DND-41 (cell line): ENCODE results near the gene ACOXL.

Experiments
- ATAC-seq: fragments of 200-7000 bp; cut with Tn5 transposase; 3 replicates; pipeline ENCODE4 v1.9.1; 2021; ENCODE audit warnings: low read depth; ENCODE audit not compliant: insufficient read depth
- DNase-seq: peaks from one replicate; pipeline ENCODE4 v3.0.0-alpha.2; 2020
- H2AFZ ChIP-seq: 2 replicates; pipeline ENCODE4 v1.6.0; 2012; ENCODE audit warnings: low read depth, low read length
- H3K27ac ChIP-seq: 2 replicates; pipeline ENCODE4 v1.5.1; 2012; ENCODE audit warnings: low read length, inconsistent platforms
- H3K27me3 ChIP-seq: fragments of 200-600 bp; sonication (generic); 2 replicates; pipeline ENCODE4 v1.6.0; 2012; ENCODE audit warnings: low read length, mild to moderate bottlenecking, inconsistent platforms; ENCODE audit not compliant: insufficient read depth, poor library complexity
- H3K36me3 ChIP-seq: 2 replicates; pipeline ENCODE4 v1.5.1; 2012; ENCODE audit warnings: low read length, inconsistent platforms; ENCODE audit not compliant: insufficient read depth
- H3K4me1 ChIP-seq: 2 replicates; pipeline ENCODE4 v1.5.1; 2012; ENCODE audit warnings: mild to moderate bottlenecking, low read length; ENCODE audit not compliant: insufficient read depth
- H3K4me2 ChIP-seq: 2 replicates; pipeline ENCODE4 v1.6.0; 2012; ENCODE audit warnings: mild to moderate bottlenecking, moderate library complexity, low read length, inconsistent platforms; ENCODE audit not compliant: insufficient read depth
- H3K4me3 ChIP-seq, 2 experiments: fragments of 200-600 bp in 1 of 2; shearing (Covaris generic) in 1 of 2; 2 replicates each; pipeline ENCODE4 v1.5.1; 2012 to 2016; ENCODE audit warnings: inconsistent platforms in 2 of 2, low read length in 2 of 2, mild to moderate bottlenecking in 2 of 2, low read depth in 1 of 2, moderate library complexity in 1 of 2
- H3K79me2 ChIP-seq: 2 replicates; pipeline ENCODE4 v1.6.0; 2012; ENCODE audit warnings: low read length, inconsistent platforms; ENCODE audit not compliant: insufficient read depth
- H3K9ac ChIP-seq: 2 replicates; pipeline ENCODE4 v1.6.0; 2012; ENCODE audit warnings: low read depth, mild to moderate bottlenecking, inconsistent platforms, low read length, moderate library complexity
- H3K9me3 ChIP-seq: 2 replicates; pipeline ENCODE4 v1.5.1; 2012; ENCODE audit warnings: low read length, moderate library complexity, mild to moderate bottlenecking, inconsistent platforms; ENCODE audit not compliant: insufficient read depth, severe bottlenecking
- H4K20me1 ChIP-seq: 2 replicates; pipeline ENCODE4 v1.6.0; 2012; ENCODE audit warnings: low read length; ENCODE audit not compliant: insufficient read depth
- CTCF ChIP-seq: IDR thresholded peaks from 2 replicates; pipeline ENCODE4 v1.5.1; 2012; ENCODE audit warnings: borderline replicate concordance, low read length, moderate library complexity, mild to moderate bottlenecking; ENCODE audit not compliant: poor library complexity, severe bottlenecking; ENCODE audit errors: extremely low read depth
- EZH2 ChIP-seq: IDR thresholded peaks from 3 replicates; pipeline ENCODE4 v1.6.1; 2012; ENCODE audit warnings: borderline replicate concordance, low read depth, mild to moderate bottlenecking, moderate library complexity, low read length, inconsistent platforms; ENCODE audit not compliant: severe bottlenecking

ACOXL gene

GRCh38 chr2:110870545-110870944 lies 138.2 kb downstream of the ACOXL start:
- no peaks in the 10 kb centered on the region for H4K20me1 ChIP-seq
- H3K27ac ChIP-seq: no peak overlapping the region
- H2AFZ ChIP-seq: no peak overlapping the region
- no peaks in the 10 kb centered on the region for H3K27me3 ChIP-seq
- ATAC-seq (no peak), DNase-seq (no peak)
- H3K36me3 ChIP-seq: no peaks in the 10 kb centered on the region
- H3K9me3 ChIP-seq: no peaks in the 10 kb centered on the region
- H3K4me1 ChIP-seq: peaks cover 17% of the 10 kb centered on the region
- H3K4me3 ChIP-seq: no peak overlapping the region
- H3K9ac ChIP-seq: no peak overlapping the region
- TF ChIP-seq CTCF: no peak
- no peak for TF ChIP-seq EZH2
- H3K79me2 ChIP-seq: no peaks in the 10 kb centered on the region
- no peak overlapping the region for H3K4me2 ChIP-seq

GRCh38 chr2:110871637-110872036 lies 139.3 kb downstream of the ACOXL start:
- no peak for ATAC-seq
- no peaks in the 10 kb centered on the region for H3K9me3 ChIP-seq

GRCh38 chr2:110872521-110872920 lies 140.1 kb downstream of the ACOXL start:
- Histone ChIP-seq H3K4me1 (peaks cover 35% of the 10 kb centered on the region), H3K4me2 (no peak overlapping the region), H3K27ac (no peak overlapping the region), H3K27me3 (no peaks in the 10 kb centered on the region), H3K9ac (no peak overlapping the region), H3K9me3 (no peaks in the 10 kb centered on the region), H3K4me3 (no peak overlapping the region), H3K36me3 (no peaks in the 10 kb centered on the region), H2AFZ (no peak overlapping the region), H4K20me1 (no peaks in the 10 kb centered on the region), H3K79me2 (no peaks in the 10 kb centered on the region)
- DNase-seq: no peak
- TF ChIP-seq CTCF: no peak
- no peak for TF ChIP-seq EZH2
- ATAC-seq: no peak

More at GRCh38 chr2:110871637-110872036, 139.3 kb downstream of the ACOXL start:
- H3K4me3 ChIP-seq: no peak overlapping the region
- H3K27ac ChIP-seq: no peak overlapping the region; the same call in 1 of the 2 replicates
- H3K79me2 ChIP-seq: no peaks in the 10 kb centered on the region
- no peak overlapping the region for H3K9ac ChIP-seq
- TF ChIP-seq CTCF: no peak
- no peak for TF ChIP-seq EZH2
- no peaks in the 10 kb centered on the region for H4K20me1 ChIP-seq
- no peaks in the 10 kb centered on the region for H3K36me3 ChIP-seq
- no peak for DNase-seq
- no peak overlapping the region for H3K4me2 ChIP-seq
- no peak overlapping the region for H2AFZ ChIP-seq
- H3K27me3 ChIP-seq: no peaks in the 10 kb centered on the region
- H3K4me1 ChIP-seq: peaks cover 27% of the 10 kb centered on the region

GRCh38 chr2:110873056-110873502 lies 140.7 kb downstream of the ACOXL start:
- no peak overlapping the region for H2AFZ ChIP-seq
- no peak for ATAC-seq
- H3K27ac ChIP-seq: peak overlapping the region; percentile 47; the same call in 1 of the 2 replicates
- no peaks in the 10 kb centered on the region for H3K9me3 ChIP-seq
- H3K36me3 ChIP-seq: no peaks in the 10 kb centered on the region
- H4K20me1 ChIP-seq: no peaks in the 10 kb centered on the region
- DNase-seq: no peak
- H3K9ac ChIP-seq: no peak overlapping the region
- H3K79me2 ChIP-seq: no peaks in the 10 kb centered on the region
- peaks cover 39% of the 10 kb centered on the region for H3K4me1 ChIP-seq
- TF ChIP-seq EZH2 (no peak), CTCF (no peak)
- no peak overlapping the region for H3K4me3 ChIP-seq
- no peaks in the 10 kb centered on the region for H3K27me3 ChIP-seq
- H3K4me2 ChIP-seq: no peak overlapping the region
